Spleen (tissue), 11 donors: ENCODE measurements around the gene DSCAML1. TPM values are rescaled to one million over a fixed set of nuclear protein-coding genes. Genes with fewer than 3 reads are reported as not detected.
"Not testable (repeated sequence)": the region's sequence is repeated elsewhere in the genome, so short reads cannot be mapped to it uniquely, and the experiment has no call there.

ENCODE experiments used
- DNase-seq: peaks from one replicate; pipeline ENCODE4 v3.0.0-alpha.2; 2020
- H3K27ac ChIP-seq, 8 donors: fragments of 200-600 bp; sonication (generic) in 7 of 8; 1 replicate in 4 of 8; 2 replicates in 4 of 8; pipeline versions ENCODE4 v1.5.0 to v1.8.0; 2016 to 2021; ENCODE audit warnings: inconsistent platforms in 4 of 8, mild to moderate bottlenecking in 4 of 8, moderate library complexity in 1 of 8
- H3K27me3 ChIP-seq, 7 donors: fragments of 200-600 bp; sonication (generic) in 6 of 7; replicated peaks in 1 of 7; 1 replicate in 4 of 7; 2 replicates in 3 of 7; pipeline versions ENCODE4 v1.5.0 to v1.8.0; 2016 to 2021; ENCODE audit warnings: inconsistent platforms in 3 of 7, mild to moderate bottlenecking in 1 of 7
- H3K36me3 ChIP-seq, 6 donors: fragments of 200-600 bp; sonication (generic) in 5 of 6; 1 replicate in 4 of 6; 2 replicates in 2 of 6; pipeline versions ENCODE4 v1.5.0 to v1.8.0; 2016 to 2021; ENCODE audit warnings: inconsistent platforms in 2 of 6
- H3K4me1 ChIP-seq, 6 donors: fragments of 200-600 bp; sonication (generic) in 5 of 6; 1 replicate in 3 of 6; 2 replicates in 3 of 6; pipeline versions ENCODE4 v1.5.0 to v1.8.0; 2016 to 2021; ENCODE audit warnings: inconsistent platforms in 3 of 6
- H3K4me3 ChIP-seq, 8 donors: fragments of 200-600 bp; sonication (generic) in 7 of 8; 1 replicate in 4 of 8; 2 replicates in 4 of 8; pipeline versions ENCODE4 v1.5.0 to v1.8.0; 2016 to 2021; ENCODE audit warnings: inconsistent platforms in 4 of 8, mild to moderate bottlenecking in 4 of 8, moderate library complexity in 2 of 8
- H3K9me3 ChIP-seq, 8 donors: fragments of 200-600 bp; sonication (generic) in 7 of 8; 1 replicate in 4 of 8; 2 replicates in 4 of 8; pipeline versions ENCODE4 v1.5.0 to v1.8.0; 2016 to 2021; ENCODE audit warnings: inconsistent platforms in 4 of 8
- POLR2A ChIP-seq, 3 donors: fragments of 450-650 bp; IDR thresholded peaks; one replicate each; pipeline ENCODE4 v1.5.1; 2017; ENCODE audit warnings: antibody characterized with exemption in 3 of 3, mild to moderate bottlenecking in 1 of 3
- POLR2AphosphoS5 ChIP-seq, 3 donors: sonication (generic); formaldehyde crosslinking; IDR thresholded peaks; one replicate each; pipeline ENCODE4 v1.5.1; 2017; ENCODE audit warnings: antibody characterized with exemption in 3 of 3
- WGBS, 5 donors: extraction: QIAGEN DNeasy Blood & Tissue Kit in 3 of 5; methylation state at CpG; one replicate each; pipeline versions ENCODE4 v1.1.5 to v1.1.7; 2013 to 2018; 5-methylcytosine and 5-hydroxymethylcytosine counted together
- intact Hi-C: fragments of 100-400 bp; cut with DNase I; formaldehyde crosslinking; loops from one replicate; pipeline ENCODE4 v1.15.0; 2023; ENCODE audit warnings: low total_unique reads
- polyA plus RNA-seq, 3 donors: library from polyadenylated mRNA; stranded (reverse); fragments of 200-250 nt; gene quantifications; one replicate each; pipeline ENCODE4 v1.2.1, GENCODE V29; 2013
- total RNA-seq, 7 donors: library from RNA; depleted of rRNA in 3 of 7; stranded (reverse); fragments of >200 nt in 3 of 7; fragmentation: NEBNext Ultra II Directional in 4 of 7; extraction: Animal tissue kit (Norgen Biotek cat#: 25700) in 4 of 7; gene quantifications; one replicate each; pipeline versions ENCODE4 v1.1.0 to v1.2.1, GENCODE V29; 2016 to 2021
- TF ChIP-seq, protein P1 (sequence below), 11 experiments: fragments of 200-600 bp in 7 of 11; fragments of 450-650 bp in 4 of 11; sonication (generic) in 4 of 11; IDR thresholded peaks in 8 of 11; conservative IDR thresholded peaks in 3 of 11; 1 replicate in 7 of 11; 2 replicates in 4 of 11; pipeline versions ENCODE4 v1.4.0 to v1.8.0; 2016 to 2021; ENCODE audit warnings: antibody characterized with exemption in 11 of 11, inconsistent platforms in 4 of 11, mild to moderate bottlenecking in 1 of 11
- donor health status: healthy with polysubstance abuse.
- donor health status: DM: no; HTN: no; CAD: no; lungs with moderate emphysema.
- donor health status: DM: no; HTN: no; CAD: no.
- donor health status: Bipolar disorder and iron deficiency.
- donor health status: healthy.
- donor health status: DM: no; HTN: no; CAD: no.
- donor health status: DM: yes; HTN: yes; CAD: no.

The DSCAML1 gene
- total and polyA plus RNA-seq, 10 donors = 0.07 to 10.7 (median 2.3) TPM

DNA sequence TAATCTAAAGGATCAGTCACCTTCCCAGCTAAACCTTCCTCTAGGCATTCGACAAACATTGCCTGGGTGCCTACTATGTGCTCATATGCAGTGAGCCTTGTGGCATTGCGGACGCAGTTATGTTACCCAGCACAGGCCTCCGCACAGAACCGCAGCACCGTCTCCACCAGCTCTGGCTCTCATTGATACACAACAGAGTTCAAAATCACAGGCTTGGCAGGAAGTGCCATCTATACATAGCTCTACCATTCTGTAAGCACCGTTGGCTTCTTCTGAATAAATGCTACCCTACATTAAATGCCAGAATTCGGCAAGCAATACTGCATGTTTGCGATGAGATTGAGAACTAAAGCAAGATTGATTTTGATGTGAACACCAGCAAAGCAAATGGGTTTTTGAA, 31.0 kb downstream of the DSCAML1 start:
- Histone ChIP-seq H3K9me3 (no peaks in the 10 kb centered on the region), H3K4me1 (no peaks in the 10 kb centered on the region), H3K4me3 (no peak overlapping the region), H3K27ac (no peak overlapping the region), H3K27me3 (no peaks in the 10 kb centered on the region), H3K36me3 (no peaks in the 10 kb centered on the region)
- intact Hi-C loops = no loop called here
- 87 to 91% (median 88%) methylated on average over 9 of the region's 9 CpGs for WGBS, 5 donors
- TF ChIP-seq POLR2AphosphoS5 (IDR thresholded peaks at IDR 0.05) (no peak), POLR2A (IDR thresholded peaks at IDR 0.05) (no peak)
- TF ChIP-seq, protein P1, sequence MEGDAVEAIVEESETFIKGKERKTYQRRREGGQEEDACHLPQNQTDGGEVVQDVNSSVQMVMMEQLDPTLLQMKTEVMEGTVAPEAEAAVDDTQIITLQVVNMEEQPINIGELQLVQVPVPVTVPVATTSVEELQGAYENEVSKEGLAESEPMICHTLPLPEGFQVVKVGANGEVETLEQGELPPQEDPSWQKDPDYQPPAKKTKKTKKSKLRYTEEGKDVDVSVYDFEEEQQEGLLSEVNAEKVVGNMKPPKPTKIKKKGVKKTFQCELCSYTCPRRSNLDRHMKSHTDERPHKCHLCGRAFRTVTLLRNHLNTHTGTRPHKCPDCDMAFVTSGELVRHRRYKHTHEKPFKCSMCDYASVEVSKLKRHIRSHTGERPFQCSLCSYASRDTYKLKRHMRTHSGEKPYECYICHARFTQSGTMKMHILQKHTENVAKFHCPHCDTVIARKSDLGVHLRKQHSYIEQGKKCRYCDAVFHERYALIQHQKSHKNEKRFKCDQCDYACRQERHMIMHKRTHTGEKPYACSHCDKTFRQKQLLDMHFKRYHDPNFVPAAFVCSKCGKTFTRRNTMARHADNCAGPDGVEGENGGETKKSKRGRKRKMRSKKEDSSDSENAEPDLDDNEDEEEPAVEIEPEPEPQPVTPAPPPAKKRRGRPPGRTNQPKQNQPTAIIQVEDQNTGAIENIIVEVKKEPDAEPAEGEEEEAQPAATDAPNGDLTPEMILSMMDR (IDR thresholded peaks at IDR 0.05 in 8 of 11, conservative IDR thresholded peaks at IDR 0.05 in 3 of 11) = no peak
- DNase-seq = no peak

DNA sequence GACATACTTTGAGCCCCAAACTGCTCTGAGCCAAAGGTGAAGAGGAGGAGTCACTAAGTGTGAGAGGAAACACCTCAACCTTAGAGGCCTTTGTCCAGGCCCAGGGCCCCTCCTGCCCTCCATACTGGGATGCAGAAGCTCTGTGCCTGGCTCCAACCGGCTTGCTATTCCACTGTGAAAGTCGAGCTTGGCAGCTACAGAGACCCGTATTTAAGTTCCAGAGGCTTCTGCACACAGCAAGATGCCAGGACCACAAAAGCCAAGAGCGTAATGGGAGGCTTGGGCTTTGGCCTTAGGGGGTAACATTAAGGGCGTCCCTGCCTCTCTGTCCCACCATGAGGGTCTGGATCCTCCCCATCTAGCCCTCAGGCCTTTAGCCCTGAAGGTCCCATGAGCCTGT, 31.9 kb downstream of the DSCAML1 start:
- Histone ChIP-seq H3K4me3 (no peak overlapping the region), H3K27me3 (no peaks in the 10 kb centered on the region)
- 73 to 92% (median 82%) methylated on average over 3 to 5 of the region's 5 CpGs for WGBS, 5 donors

DNA sequence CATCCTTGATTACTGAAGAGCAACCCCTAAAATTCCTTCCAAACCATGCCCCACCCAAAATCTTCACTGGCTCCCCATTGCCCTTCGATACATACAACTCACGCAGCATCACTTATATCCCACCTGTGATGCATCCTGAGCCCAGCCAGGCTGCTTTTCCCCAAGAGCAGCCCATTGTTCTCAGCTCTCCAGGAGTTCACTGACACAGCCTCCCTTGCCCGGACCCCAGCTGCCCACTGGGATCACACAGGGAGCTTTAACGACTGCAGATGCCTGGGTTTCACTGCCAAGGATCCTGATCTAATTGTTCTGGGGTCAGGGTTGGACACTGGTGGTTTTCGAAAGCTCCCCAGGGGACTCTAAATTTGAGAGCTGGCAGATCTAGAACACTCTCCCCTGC, 33.6 kb downstream of the DSCAML1 start:
- intact Hi-C loops, H3K4me1 ChIP-seq, DNase-seq, H3K27ac ChIP-seq, H3K4me3 ChIP-seq, H3K27me3 ChIP-seq, H3K36me3 ChIP-seq, H3K9me3 ChIP-seq: not testable (repeated sequence)
- WGBS, 5 donors = 82 to 89% (median 88%) methylated on average over 4 to 5 of the region's 5 CpGs

More for the DNA sequence above, 31.9 kb downstream of the DSCAML1 start:
- no peak for DNase-seq
- H3K9me3 ChIP-seq = no peaks in the 10 kb centered on the region
- TF ChIP-seq POLR2A (IDR thresholded peaks at IDR 0.05) = no peak
- intact Hi-C loops = no loop called here
- no peak overlapping the region for H3K27ac ChIP-seq
- H3K4me1 ChIP-seq = no peaks in the 10 kb centered on the region
- H3K36me3 ChIP-seq = no peaks in the 10 kb centered on the region

DNA sequence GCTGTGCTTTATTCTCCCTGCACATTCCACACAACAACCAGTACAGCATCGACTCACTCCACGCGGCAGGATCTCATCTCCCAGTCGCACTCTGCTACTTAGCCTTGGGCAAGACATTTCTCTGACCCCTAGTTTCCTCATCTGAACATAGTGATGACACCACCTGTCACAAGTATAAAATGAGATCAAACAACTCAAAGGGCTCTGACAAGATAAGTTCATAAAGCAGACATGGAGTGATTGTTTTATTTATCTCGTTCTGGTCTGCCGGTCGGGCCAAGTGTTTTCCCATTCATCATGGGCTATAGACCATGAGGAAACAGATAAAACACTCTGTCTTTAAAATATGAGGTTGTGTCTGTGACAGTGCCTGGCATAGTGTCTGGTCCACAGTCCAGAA, 35.0 kb downstream of the DSCAML1 start:
- Histone ChIP-seq H3K36me3 (no peaks in the 10 kb centered on the region), H3K9me3 (no peaks in the 10 kb centered on the region), H3K4me3 (no peak overlapping the region), H3K27me3 (no peaks in the 10 kb centered on the region), H3K4me1 (no peaks in the 10 kb centered on the region), H3K27ac (no peak overlapping the region)
- DNase-seq = no peak
- intact Hi-C loops = no loop called here
- 71 to 84% (median 74%) methylated on average over 7 of the region's 7 CpGs for WGBS, 5 donors
- TF ChIP-seq POLR2AphosphoS5 (IDR thresholded peaks at IDR 0.05) (no peak), POLR2A (IDR thresholded peaks at IDR 0.05) (no peak)
- TF ChIP-seq, protein P1 (IDR thresholded peaks at IDR 0.05 in 8 of 11, conservative IDR thresholded peaks at IDR 0.05 in 3 of 11) = no peak

DNA sequence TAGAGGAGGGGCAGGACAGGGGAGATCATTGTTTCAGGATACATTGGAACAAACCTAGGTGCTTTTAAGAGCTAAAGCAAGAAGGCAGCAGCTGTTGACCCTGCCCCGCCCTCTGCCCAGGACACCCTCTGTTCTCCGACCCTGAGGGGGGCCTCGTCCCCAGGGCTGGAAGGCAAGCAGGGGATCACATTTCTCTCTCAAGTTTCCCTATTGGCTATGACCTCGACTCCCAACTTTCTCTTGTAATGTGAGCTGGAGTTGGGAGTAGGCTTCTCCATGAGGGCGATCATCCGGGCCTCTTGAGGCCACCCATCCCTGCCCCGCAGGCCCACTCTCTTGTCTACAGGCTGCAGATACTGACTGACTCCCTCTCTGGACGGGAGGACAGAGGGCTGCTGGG, 37.7 kb downstream of the DSCAML1 start:
- TF ChIP-seq, protein P1 (IDR thresholded peaks at IDR 0.05 in 8 of 11, conservative IDR thresholded peaks at IDR 0.05 in 3 of 11) = no peak
- TF ChIP-seq POLR2A (IDR thresholded peaks at IDR 0.05) (no peak), POLR2AphosphoS5 (IDR thresholded peaks at IDR 0.05) (no peak)
- 77 to 91% (median 81%) methylated on average over 8 of the region's 8 CpGs for WGBS, 5 donors
- no peak overlapping the region for H3K27ac ChIP-seq
- H3K36me3 ChIP-seq = no peaks in the 10 kb centered on the region
- no peak overlapping the region for H3K4me3 ChIP-seq
- no peaks in the 10 kb centered on the region for H3K4me1 ChIP-seq
- DNase-seq = no peak
- H3K9me3 ChIP-seq = no peaks in the 10 kb centered on the region
- no peaks in the 10 kb centered on the region for H3K27me3 ChIP-seq
- intact Hi-C loops = no loop called here
